NCI-H2227 (cell line): ENCODE results near the gene RASGRP4.
"Not testable (repeated sequence)": the region's sequence is repeated elsewhere in the genome, so short reads cannot be mapped to it uniquely, and the experiment has no call there.

Experiments
- DNase-seq: peaks from one replicate; lab custom pipeline; 2025; ENCODE audit not compliant: unreplicated experiment; lab: John Stamatoyannopoulos, UW

Gene RASGRP4

DNA sequence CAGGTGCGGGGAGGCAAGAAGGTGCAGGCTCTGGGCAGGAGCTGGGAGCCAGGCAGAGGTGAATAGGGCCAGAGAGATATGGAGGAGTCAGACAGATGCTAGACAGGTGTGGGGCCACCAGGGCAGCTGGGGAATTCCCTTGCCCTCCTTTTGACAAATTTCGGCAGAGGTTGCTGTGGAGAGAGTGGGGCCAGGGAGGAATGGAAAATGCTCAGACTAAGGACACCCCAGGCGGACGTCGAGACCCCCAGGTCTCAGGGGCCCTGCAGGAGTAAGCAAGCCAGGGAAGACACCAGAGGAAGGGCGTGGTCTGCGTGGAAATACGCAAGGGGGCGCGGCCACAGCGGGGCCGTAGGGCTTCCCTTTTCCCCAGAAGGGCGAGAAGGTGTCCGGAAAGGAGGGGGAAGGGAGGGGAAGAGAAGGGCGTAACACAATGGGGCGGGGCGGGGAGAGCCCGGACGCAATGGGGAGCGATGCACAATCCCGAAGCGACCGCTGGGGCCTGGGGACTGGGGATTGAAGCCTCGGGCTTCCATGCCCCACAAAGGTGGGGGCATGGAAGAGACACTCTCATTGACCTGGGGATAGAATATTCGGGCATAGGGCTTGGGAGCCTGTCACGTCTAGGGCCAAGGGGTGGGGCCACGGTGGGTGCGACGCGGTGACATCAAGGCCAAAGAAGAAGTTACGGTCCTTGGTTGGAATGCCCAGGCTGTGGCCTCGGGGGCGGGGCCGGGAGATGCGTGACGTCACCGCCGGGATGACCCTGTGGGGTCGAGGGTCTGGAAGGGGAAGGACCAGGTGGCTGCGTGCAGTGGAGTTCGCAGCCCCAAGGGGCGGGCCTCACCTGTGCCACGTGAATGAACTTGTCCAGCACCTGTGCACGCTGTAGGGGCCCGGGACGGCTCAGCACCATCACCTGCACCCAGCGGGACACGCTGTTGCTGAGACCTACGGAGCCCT, 8.2 kb downstream of the RASGRP4 start:
- DNase-seq = peak; percentile 96

DNA sequence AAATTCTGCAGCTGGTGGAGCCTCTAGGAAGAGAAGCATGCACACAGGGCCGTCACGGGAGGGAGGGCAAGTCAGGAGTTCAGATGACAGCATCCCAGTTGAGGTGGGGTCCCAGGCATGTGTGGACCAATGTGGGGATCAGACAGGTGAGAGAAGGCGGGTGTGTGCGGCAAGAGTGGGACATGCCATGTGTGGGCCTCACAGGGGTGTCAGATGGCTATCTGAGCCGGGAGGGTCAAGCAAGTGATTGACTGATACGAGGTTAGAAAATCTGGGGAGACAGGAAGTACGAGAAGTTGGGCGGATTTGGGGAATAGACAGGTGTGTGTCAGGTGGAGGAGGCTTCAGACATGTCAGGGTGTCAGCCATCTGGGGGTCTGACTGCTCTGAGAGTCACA, 8.9 kb downstream of the RASGRP4 start:
- no peak for DNase-seq

DNA sequence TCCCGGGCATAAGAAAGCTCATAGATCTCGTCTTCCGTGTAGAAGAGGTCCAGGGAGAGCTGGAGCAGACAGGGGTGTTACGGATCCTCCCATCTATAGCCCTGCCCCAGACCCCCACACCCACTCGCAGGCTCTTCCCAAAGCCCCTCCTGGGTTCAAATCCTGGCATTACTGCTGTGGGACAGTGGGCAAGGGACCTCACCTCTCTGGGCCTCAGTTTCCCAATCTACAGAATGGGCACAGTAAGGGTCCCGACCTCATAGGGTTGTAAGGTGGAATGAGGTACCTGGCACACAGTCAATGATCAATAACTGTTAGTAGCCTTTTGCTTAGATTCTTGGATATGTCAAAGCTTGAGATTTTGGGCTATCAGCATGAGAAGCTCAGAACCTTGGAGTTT, 12.6 kb downstream of the RASGRP4 start:
- no peak for DNase-seq

DNA sequence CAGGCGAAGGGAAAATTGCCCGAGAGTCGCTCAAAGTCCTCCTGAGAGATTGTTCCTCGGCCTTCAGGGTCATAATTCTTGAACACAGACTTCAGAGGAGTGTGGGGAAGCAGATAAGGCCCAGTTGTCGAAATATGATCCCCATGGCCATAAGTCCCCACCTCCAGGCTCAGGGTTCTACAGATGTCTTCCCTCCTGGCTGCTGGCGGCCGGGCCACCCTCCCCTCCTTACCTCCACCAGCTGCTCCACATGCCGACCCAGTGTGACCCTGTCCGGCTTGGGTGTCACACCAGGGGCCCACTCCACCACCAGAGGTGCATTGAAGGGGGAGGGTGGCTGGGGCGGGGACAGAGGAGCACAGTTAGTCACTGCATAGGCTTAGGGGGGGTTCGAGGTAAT, 13.1 kb downstream of the RASGRP4 start:
- no peak for DNase-seq

DNA sequence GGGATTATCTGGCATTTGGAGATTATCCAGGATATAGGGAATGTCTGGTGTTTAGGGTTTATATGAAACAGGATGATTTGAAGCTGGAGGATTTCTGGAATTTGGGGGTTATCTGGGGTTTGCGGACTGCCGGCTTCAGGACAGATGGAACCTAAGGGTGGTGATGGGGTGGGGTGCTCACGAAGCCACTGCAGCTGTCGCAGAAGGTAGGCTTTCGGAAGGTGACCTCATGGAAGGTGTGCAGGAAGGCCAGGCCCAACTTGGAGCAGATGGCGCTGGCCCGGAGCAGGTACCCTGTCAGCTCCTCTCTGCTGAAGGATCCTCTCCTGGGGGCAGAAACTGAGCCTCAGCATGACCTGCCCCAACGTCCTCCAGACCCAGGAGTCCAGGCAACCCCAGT, 13.5 kb downstream of the RASGRP4 start:
- DNase-seq = no peak

DNA sequence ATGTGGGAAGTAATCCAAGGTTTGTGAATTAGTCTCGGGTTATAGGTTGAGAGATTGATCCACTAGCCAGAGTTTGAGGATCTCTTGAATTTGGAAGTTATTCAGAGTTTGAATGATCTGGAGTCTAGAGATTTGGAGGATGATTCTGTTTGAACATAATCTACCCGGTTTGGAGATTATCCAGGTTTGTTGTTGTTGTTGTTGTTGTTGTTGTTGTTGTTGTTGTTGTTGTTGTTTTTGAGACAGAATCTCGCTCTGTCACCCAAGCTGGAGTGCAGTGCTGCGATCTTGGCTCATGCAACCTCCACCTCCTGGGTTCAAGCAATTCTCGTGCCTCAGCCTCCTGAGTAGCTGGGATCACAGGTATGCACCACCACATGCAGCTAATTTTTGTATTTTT, 14.1 kb downstream of the RASGRP4 start:
- DNase-seq = not testable (repeated sequence)

DNA sequence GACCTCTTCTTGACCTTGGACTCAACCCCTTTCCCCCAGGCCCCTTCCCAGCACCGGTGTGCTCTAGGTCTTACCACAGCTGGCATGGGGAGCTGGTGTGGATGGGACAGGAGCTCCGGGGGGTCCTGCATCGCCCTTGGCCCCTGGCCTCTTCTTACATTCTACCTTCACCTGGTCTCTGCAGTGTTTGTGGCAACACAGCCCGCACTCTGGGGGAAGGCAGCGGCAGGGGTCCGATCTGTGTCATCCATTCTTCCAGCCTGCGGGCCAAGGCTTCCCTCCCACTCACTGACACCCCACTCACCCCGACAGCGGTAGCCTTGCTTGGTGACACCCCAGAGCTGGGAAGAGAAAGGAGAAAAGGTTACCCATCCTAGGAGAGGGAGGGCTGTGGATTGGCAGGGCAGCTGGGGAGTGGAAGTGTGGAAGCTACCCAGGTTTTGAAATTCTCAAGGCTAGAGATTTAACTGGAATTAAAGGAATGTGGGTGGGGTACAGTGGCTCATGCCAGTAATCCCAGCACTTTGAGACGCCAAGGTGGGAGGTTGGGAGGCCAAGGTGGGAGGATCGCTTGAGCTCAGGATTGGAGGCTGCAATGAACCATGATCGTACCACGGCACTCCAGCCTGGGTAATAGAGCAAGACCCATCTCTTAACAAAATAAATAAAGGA, 14.8 kb downstream of the RASGRP4 start:
- no peak for DNase-seq

DNA sequence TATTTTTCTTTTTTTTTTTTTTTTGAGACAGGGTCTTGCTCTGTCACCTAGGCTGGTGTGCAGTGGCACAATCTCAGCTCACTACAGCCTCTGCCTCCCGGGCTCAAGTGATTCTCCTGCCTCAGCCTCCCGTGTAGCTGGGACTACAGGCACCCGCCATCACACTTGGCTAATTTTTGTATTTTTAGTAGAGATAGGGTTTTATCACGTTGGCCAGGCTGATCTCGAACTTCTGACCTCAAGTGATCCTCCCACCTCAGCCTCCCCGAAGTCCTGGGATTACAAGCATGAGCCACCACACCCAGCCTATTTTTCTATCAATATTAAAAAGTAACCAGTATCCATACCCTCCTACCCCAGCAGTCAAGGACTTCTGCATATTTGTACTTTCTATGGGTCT, 15.6 kb downstream of the RASGRP4 start:
- not testable (repeated sequence) for DNase-seq

DNA sequence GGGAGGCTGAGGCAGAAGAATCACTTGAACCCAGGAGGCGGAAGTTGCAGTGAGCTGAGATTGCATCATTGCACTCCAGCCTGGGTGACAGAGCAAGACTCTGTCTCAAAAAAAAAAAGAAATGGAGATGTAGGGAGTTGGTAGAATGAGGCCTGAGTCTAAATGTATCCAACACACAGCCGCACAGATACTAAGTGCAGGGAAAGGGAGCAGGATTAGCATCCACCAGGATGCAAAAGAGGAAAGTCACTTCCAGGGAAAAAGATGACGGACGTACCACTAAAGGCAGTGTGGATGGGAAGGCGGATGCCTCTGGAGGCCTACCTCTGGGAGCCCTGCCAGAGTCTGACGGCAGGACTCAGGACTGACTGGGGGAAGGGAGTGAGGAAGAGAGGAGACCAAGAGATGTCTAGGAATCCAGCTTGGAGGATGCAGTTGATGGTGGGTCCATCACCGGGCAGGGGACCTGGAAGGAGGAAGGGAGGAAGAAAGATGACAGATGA, 16.3 kb downstream of the RASGRP4 start:
- DNase-seq = no peak

DNA sequence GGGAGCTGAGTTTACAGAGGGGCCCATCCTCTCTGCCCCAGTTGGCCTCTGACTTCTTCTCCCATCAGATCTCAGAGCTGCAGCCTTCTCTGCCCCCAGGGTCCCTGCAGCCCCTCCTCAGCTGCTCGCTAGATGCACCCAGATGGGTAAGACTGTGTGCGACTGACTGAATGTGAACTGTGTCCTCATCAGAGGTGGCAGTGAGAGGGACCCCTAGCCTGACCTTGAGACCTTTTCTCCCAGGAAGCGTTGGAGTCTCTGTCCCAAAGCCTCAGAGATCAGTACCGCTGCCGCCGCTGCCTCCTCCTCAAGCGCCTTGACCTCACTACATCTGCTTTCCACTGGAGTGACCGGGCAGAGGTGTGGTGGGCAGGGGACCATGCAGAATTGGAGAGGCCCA, 20.7 kb downstream of the RASGRP4 start:
- no peak for DNase-seq

DNA sequence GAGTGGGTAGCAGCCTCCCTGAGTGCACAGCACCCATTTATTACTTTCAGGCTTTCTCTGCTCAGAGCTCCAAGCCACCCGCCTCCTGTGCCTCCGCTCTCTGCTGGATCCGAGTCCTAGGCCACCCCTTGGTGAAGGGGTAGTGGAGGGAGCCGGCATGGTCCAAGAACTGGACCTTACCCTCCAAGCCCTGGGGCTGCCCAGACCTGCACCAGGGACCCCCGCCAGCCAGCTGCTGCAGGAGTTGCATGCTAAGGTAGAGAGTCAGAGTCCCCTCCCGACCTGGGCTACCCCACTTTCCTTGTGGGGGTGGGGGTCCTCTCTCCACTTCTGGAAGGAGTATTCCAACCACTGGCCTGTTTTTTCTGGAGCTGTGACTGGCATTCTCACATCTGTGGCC, 21.2 kb downstream of the RASGRP4 start:
- DNase-seq = no peak

DNA sequence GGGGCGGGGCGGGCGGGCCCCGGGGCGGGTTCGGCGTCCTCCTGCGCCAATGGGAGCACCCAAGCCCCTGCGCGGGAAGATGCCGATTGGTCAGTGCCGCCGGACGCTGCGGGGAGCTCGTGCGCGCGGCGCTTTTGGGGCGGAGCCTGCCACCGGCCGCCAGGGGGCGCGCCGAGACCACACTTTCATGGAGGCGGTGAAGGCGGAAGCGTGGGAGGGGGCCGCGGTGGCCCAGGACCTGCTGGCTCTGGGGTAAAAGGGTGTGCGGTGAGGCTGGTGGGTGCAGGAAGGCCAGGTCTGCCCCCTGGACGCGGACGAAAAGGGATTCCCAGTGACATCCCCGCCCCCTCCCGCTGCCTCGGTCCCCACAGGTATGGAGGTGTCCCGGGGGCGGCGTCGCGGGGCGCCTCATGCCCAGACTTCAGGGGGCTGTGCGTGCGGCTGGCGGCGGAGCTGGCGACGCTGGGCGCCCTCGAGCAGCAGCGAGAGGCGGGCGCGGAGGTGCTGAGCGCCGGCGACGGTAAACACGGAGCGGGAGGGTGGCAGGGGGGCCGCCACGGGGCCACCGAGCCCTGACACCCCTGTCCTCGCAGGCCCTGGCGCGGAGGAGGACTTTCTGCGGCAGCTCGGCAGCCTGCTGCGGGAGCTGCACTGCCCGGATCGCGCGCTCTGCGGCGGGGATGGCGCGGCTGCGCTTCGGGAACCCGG, 22.9 kb downstream of the RASGRP4 start, which contains the start of gene FAM98C:
TSS of gene FAM98C (plus strand) at position 127 of the 708 bp plus-strand sequence. CDS start at position 188, 61 bp downstream.
- DNase-seq = peak; percentile 100

DNA sequence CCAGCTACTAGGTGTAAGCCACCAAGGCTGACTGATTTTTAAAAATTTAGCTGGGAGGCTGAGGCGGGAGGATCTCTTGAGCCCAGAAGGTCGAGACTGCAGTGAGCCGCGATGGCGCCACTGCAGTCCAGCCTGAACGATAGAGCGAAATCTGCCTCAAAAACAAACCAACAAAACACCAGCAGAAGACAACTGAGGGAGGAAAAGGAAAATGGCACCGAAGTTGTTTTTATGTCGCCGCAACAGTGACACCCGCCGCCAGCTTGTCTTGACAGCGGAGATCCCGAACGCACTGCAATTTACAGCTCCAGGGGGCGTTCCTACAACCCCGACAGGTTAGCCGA, 23.4 kb downstream of the RASGRP4 start:
- no peak for DNase-seq

DNA sequence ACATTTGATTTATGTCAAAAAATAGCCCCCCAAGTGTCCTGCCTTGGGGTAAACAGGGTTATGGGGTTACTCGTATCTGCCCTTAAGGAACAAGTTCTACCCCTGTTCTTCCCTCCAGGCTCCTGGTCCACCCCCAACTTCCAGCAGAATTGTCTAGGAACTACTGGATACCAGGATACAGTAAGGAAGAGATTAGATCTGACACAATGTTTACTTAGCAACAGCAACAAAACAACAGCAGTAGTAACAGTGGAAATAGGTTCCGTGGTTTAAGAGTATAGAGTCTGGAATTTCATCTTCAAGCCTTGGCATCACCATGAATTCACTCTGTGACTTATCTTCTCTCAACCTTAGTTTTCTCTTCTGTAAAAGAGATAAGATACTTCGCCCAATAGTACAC, 24.9 kb downstream of the RASGRP4 start:
- DNase-seq = no peak

DNA sequence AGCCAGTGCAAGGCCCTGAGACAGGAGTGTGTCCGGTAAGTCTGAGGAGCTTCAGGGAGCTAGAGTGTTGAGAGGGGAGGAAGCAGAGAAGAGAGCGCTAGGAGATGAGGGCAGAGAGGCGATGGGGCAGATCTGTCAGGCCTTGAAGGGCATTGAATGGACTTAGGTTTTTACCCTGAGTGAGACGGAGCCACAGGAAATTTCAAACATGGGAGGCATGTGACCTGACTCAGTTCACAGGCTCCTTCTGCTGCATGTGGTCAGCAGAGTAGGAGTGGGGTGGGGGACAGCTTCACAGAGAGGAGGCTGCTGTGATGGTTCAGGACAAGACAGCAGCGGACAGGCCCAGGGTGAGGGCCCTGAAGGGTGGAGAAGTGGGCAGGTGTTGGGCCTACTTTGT, 25.7 kb downstream of the RASGRP4 start:
- no peak for DNase-seq

DNA sequence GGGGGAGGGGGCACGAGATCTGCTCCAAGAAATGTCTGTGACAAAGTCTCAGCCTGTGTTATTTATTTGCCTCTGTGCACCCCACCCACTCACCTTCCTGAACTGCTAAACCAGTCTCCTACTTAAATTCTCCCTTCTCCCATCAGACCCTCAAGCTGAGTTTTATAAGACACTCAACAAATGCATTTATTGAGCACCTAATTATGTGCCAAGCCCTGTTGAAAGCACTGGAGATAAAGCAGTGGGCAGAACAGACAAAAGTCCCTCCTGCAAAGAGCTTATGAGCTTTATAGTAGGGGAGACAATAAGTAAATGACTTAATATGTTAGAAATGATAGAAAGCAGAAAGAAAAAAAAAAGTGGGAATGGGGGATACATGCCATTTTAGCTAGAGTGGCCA, 26.5 kb downstream of the RASGRP4 start:
- no peak for DNase-seq

DNA sequence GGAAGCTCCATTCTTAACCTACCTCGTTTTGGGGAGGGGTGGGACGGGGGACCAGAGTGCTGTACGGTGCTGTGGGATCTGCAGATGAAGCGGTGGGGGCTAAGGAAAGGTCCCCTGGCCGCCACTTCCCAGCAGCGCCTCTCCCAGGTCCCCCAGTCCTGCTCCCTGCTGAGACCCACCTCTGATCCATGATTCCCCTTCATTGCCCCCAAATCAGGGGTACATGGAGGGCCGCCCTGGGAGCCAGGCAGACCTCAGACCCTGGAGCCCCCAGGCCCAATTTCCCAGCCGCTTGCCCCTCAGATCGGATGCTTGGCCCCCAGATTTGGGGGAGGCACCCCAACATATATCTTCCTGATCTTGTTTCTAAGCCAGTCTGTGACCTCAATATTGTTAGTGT, 26.9 kb downstream of the RASGRP4 start:
- no peak for DNase-seq

DNA sequence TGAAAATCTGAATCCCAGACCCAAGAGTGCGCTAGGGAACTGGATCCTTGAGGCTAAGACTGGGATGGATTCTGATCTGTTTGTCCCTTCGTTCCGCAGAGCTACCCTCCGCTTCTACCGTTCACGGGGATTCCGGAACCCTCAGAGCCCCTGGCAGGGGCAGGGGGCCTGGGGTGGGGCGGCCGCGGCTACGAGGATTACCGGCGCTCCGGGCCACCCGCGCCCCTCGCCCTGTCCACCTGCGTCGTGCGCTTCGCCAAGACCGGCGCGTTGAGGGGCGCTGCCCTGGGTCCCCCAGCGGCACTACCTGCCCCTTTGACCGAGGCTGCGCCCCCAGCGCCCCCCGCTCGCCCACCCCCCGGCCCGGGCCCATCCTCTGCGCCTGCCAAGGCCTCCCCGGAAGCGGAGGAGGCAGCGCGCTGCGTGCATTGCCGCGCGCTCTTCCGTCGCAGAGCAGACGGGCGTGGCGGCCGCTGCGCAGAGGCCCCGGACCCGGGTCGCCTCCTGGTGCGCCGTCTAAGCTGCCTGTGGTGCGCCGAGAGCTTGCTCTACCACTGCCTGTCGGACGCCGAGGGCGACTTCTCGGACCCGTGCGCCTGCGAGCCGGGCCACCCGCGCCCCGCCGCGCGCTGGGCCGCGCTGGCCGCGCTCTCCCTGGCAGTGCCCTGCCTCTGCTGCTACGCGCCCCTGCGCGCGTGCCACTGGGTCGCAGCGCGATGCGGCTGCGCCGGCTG, 30.5 kb downstream of the RASGRP4 start:
- no peak for DNase-seq

DNA sequence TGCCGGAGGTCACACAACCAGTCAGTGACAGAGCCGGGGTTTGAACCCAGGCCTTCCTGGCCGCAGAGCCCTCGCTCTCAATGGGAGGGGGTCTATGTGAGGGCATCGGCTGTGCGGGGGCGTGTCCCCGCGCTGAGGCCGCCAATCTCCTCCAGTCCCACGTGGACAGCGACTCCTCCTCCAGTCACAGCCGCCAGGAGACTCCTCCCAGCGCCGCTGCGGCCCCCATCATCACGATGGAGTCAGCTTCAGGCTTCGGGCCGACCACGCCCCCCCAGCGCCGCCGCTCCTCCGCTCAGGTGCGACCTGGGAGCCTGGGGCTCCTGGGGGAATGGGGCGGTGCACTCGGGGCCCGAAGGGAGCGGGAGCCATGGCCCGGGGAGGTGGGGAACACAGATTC, 31.5 kb downstream of the RASGRP4 start:
- DNase-seq = no peak

DNA sequence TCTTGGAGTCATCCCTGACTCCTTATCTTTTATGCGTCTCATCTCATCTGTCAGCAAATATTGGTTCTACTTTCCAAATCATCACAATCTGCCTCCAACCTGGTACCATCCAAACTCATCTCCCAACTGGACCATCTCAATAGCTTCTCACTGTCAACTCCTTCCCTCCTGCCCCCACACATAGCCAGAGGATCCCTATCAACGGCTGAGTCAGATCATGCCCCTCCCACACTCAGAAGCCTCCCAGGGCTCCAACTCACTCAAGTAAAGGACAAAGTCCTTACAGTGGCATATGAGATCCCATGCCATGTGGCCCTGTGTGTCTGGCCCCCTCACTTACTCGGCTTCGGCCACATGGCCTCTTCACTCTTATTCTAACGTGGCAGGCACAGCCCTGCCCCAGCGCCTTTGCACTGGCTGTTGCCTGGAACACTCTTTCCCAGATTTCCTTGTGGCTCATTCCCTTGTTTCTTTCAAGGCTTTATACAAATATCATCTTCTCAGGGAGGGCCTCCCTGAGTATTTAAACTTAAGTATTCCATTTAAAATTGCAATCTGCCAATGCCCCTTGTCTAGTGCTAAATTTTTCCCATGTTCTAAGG, 33.2 kb downstream of the RASGRP4 start:
- DNase-seq = no peak
